GM11168 (cell line): ENCODE results near the gene MAN1A1.

ENCODE experiments used
- in situ Hi-C: fragments of 300-500 bp; cut with MboI; formaldehyde crosslinking; loops from one replicate; pipeline ENCODE4 v1.12.0; 2022; ENCODE audit warnings: low sequenced_read_pairs; ENCODE audit not compliant: unreplicated experiment

MAN1A1 gene

DNA sequence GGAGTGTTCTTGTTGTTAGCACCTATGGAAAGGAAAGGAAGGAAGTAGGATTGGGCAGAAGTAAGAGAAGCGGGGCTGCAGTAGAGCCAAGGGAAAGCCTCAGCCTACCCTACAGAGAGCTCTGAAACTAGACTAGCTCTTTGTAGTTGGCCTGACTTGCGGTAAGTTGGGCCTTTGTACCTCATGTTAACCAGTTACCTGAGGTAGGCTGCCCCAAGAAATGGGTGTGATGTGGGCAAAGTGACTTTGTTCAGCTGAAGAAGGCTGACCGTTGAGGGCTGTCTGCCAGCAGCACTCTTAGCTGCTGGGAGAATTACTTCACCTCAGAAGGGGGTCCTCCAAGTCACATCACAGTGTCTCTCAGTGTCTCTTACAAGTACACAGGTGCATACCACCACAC is 216.2 kb downstream of the MAN1A1 start:
- in situ Hi-C loops, result no loop called here

- in situ Hi-C loops, result no loop called here
Observed at GRCh38 chr6:119132261-119132981, 217.1 kb downstream of the MAN1A1 start.

GRCh38 chr6:119129968-119130484 is 219.5 kb downstream of the MAN1A1 start:
- in situ Hi-C loops, result no loop called here

GRCh38 chr6:119129148-119129967 is 220.2 kb downstream of the MAN1A1 start:
- in situ Hi-C loops, result no loop called here

- in situ Hi-C loops, result no loop called here
Observed at GRCh38 chr6:119128252-119128912, 221.2 kb downstream of the MAN1A1 start.

DNA sequence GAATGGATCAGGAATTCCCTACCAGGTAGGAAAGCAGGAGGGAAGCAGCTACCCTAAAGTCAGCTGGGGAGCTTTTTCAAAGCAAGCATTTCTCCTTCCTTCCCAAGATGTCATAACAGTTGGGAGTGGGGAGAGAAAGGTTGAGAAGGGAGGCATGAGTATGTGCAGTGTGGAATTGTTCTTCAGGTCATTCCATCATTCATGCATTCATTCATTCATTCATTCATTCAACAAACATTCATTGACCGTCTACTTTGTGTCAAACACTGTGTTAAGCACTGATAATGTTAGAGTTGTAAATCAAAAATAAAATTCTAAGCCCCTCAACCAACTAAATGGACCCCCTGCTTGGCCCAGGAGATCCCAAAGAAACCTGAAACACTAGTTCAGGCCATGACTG is 221.9 kb downstream of the MAN1A1 start:
- in situ Hi-C loops, result no loop called here
